Peyer's patch (tissue), 4 donors: ENCODE measurements around the gene HYOU1.
"Not testable (repeated sequence)": the region's sequence is repeated elsewhere in the genome, so short reads cannot be mapped to it uniquely, and the experiment has no call there.

Experiments
- CTCF ChIP-seq, 6 experiments: fragments of 450-650 bp in 4 of 6; fragments of 200-600 bp in 2 of 6; sonication (generic) in 1 of 6; IDR thresholded peaks; one replicate each; pipeline ENCODE4 v1.5.1; 2017 to 2019; ENCODE audit warnings: antibody characterized with exemption in 6 of 6, mild to moderate bottlenecking in 3 of 6, moderate library complexity in 1 of 6
- POLR2A ChIP-seq, 2 donors: fragments of 450-650 bp; IDR thresholded peaks; one replicate each; pipeline ENCODE4 v1.5.1; 2017; ENCODE audit warnings: antibody characterized with exemption in 2 of 2, mild to moderate bottlenecking in 2 of 2, moderate library complexity in 2 of 2

GRCh38 chr11:119017377-119017776, 39.6 kb downstream of the HYOU1 start:
- not testable (repeated sequence) for TF ChIP-seq POLR2A, CTCF (IDR thresholded peaks at IDR 0.05)
